CD4-positive, alpha-beta T cell treated with Interleukin-6 at 100 ng/mL for 8 hours (primary cell): Measurements from ENCODE around the gene COL20A1.

ENCODE experiments used
- DNase-seq: peaks from one replicate; pipeline ENCODE4 v3.0.0-alpha.2; 2020; ENCODE audit warnings: mixed read lengths, low spot score

The COL20A1 gene

GRCh38 chr20:63261060-63261794 lies 31.8 kb upstream of the COL20A1 start:
- DNase-seq: no peak

- DNase-seq: no peak
These were observed 31.0 kb upstream of the COL20A1 start for GRCh38 chr20:63261795-63262528.

GRCh38 chr20:63262836-63263235 lies 30.1 kb upstream of the COL20A1 start:
- DNase-seq: no peak

GRCh38 chr20:63264000-63264399 lies 29.0 kb upstream of the COL20A1 start:
- DNase-seq: no peak

- no peak for DNase-seq
These were observed 28.5 kb upstream of the COL20A1 start for GRCh38 chr20:63264519-63264918.

- DNase-seq: no peak
These were observed 27.0 kb upstream of the COL20A1 start for GRCh38 chr20:63265891-63266515.

- DNase-seq: no peak
These were observed 25.3 kb upstream of the COL20A1 start for GRCh38 chr20:63267691-63268090.

GRCh38 chr20:63268256-63268655 lies 24.7 kb upstream of the COL20A1 start:
- no peak for DNase-seq

- DNase-seq: no peak
These were observed 24.1 kb upstream of the COL20A1 start for GRCh38 chr20:63268671-63269439.

GRCh38 chr20:63269724-63270123 lies 23.3 kb upstream of the COL20A1 start:
- DNase-seq: no peak

- DNase-seq: no peak
These were observed 22.2 kb upstream of the COL20A1 start for GRCh38 chr20:63270606-63271325.

- DNase-seq: peak; percentile 86
These were observed 20.6 kb upstream of the COL20A1 start, which contains the start of gene ARFGAP1 for GRCh38 chr20:63272105-63273058. Gene ARFGAP1 (plus strand): TSS chr20:63272813. CDS start chr20:63275581, 2,768 bp downstream.

GRCh38 chr20:63273059-63273579 lies 19.9 kb upstream of the COL20A1 start:
- no peak for DNase-seq

- DNase-seq: no peak
These were observed 19.2 kb upstream of the COL20A1 start for GRCh38 chr20:63273635-63274380.

GRCh38 chr20:63274381-63275228 lies 18.4 kb upstream of the COL20A1 start:
- no peak for DNase-seq

- no peak for DNase-seq
These were observed 17.2 kb upstream of the COL20A1 start for GRCh38 chr20:63275825-63276224.

GRCh38 chr20:63276956-63277355 lies 16.0 kb upstream of the COL20A1 start:
- DNase-seq: no peak
